Heart left ventricle (tissue), 13 donors: ENCODE measurements around the gene FLYWCH2.

ENCODE experiments used
- CTCF ChIP-seq, 12 donors: fragments of 200-600 bp; sonication (generic) in 4 of 12; IDR thresholded peaks; one replicate each; pipeline versions ENCODE4 v1.5.0 to v1.8.0; 2018 to 2022; ENCODE audit warnings: antibody characterized with exemption in 12 of 12, mild to moderate bottlenecking in 5 of 12
- POLR2A ChIP-seq, 2 donors: fragments of 450-650 bp; IDR thresholded peaks; one replicate each; pipeline ENCODE4 v1.6.1; 2017; ENCODE audit warnings: antibody characterized with exemption in 2 of 2, mild to moderate bottlenecking in 2 of 2, moderate library complexity in 2 of 2
- donor health status: ischemic (EF 13 %, LVEDD 7.1; RV severe dilation, severe dysfunction).
- donor health status: DM: no; HTN: yes; CAD: no.
- donor health status: DM: no; HTN: no; CAD: no.
- donor health status: ischemic (EF 25% LVEDD 6.9; RV normal size, moderate dysfunction).
- donor health status: ischemic (EF 25% LVEDD 5.7; RV mildly dilated, moderate dysfunction).
- donor health status: ischemic (EF 35%, LVEDD 5.7; RV mildly dilated, moderate dysfunction).
- donor health status: nonischemic (EF 11% LVEDD 7.7; RV severe dilation, severe dysfunction).
- donor health status: DM: yes; HTN: yes; CAD: no.
- donor health status: PGD.
- donor health status: ischemic (EF 29% LVEDD 5.4; RV normal size, mild dysfunction).
- donor health status: nonischemic (EF 23%, LVEDD 6.1; RV moderate dilation, normal function).

- TF ChIP-seq CTCF (IDR thresholded peaks at IDR 0.05) (no peak), POLR2A (IDR thresholded peaks at IDR 0.05) (no peak)
These were observed 27.5 kb upstream of the FLYWCH2 start for GRCh38 chr16:2855536-2855935.
